GM23338 (cell line): ENCODE data around the gene OR5B21. TPM values are rescaled to one million over a fixed set of nuclear protein-coding genes. Genes with fewer than 3 reads are reported as not detected.

Experiments
- ATAC-seq: fragments of 200-7000 bp; cut with Tn5 transposase; 3 replicates; pipeline ENCODE4 v1.9.1; 2020
- DNase-seq: peaks from one replicate; pipeline ENCODE4 v3.0.0-alpha.2; 2015; ENCODE audit warnings: low spot score
- H2AFZ ChIP-seq: fragments of 200-600 bp; sonication (generic); 2 replicates; pipeline ENCODE4 v1.8.0; 2016; ENCODE audit warnings: antibody characterized with exemption, mild to moderate bottlenecking, moderate library complexity
- H3F3A ChIP-seq: fragments of 200-600 bp; sonication (generic); replicated peaks from 2 replicates; pipeline ENCODE4 v1.8.0; 2017; ENCODE audit warnings: antibody characterized with exemption, mixed run types, low read depth
- H3K27ac ChIP-seq: fragments of 200-600 bp; sonication (generic); 2 replicates; pipeline ENCODE4 v1.6.1; 2016; ENCODE audit warnings: low read depth
- H3K27me3 ChIP-seq: fragments of 200-600 bp; sonication (generic); 2 replicates; pipeline ENCODE4 v1.8.0; 2016; ENCODE audit warnings: mild to moderate bottlenecking, mixed run types, moderate library complexity; ENCODE audit not compliant: insufficient read depth
- H3K36me3 ChIP-seq: fragments of 200-600 bp; sonication (generic); 2 replicates; pipeline ENCODE4 v1.8.0; 2016; ENCODE audit warnings: mild to moderate bottlenecking; ENCODE audit not compliant: insufficient read depth
- H3K4me1 ChIP-seq: fragments of 200-600 bp; sonication (generic); 2 replicates; pipeline ENCODE4 v1.8.0; 2016; ENCODE audit warnings: mild to moderate bottlenecking, moderate library complexity; ENCODE audit not compliant: insufficient read depth
- H3K4me2 ChIP-seq: fragments of 200-600 bp; sonication (generic); 2 replicates; pipeline ENCODE4 v1.7.1; 2017; ENCODE audit warnings: mixed run types
- H3K4me3 ChIP-seq: fragments of 200-600 bp; sonication (generic); 2 replicates; pipeline ENCODE4 v1.6.1; 2016; ENCODE audit warnings: mixed run types
- H3K79me2 ChIP-seq: fragments of 200-600 bp; sonication (generic); replicated peaks from 2 replicates; pipeline ENCODE4 v1.8.0; 2017; ENCODE audit warnings: mild to moderate bottlenecking; ENCODE audit not compliant: insufficient read depth
- H3K9me2 ChIP-seq: fragments of 200-600 bp; sonication (generic); 2 replicates; pipeline ENCODE4 v1.8.0; 2017; ENCODE audit not compliant: insufficient read depth
- H4K20me1 ChIP-seq: fragments of 200-600 bp; sonication (generic); replicated peaks from 2 replicates; pipeline ENCODE4 v1.8.0; 2017; ENCODE audit warnings: mild to moderate bottlenecking; ENCODE audit not compliant: insufficient read depth
- H3K27ac Mint-ChIP-seq: 2 replicates; pipeline ENCODE4 v1.8.0; 2020; ENCODE audit warnings: inconsistent platforms, mild to moderate bottlenecking, moderate library complexity, mixed read lengths
- H3K27me3 Mint-ChIP-seq: 3 replicates; pipeline ENCODE4 v1.8.0; 2022; ENCODE audit warnings: low read depth, mild to moderate bottlenecking, moderate library complexity, mixed read lengths, inconsistent platforms; ENCODE audit not compliant: insufficient read depth, poor library complexity
- H3K36me3 Mint-ChIP-seq: 3 replicates; pipeline ENCODE4 v1.8.0; 2021; ENCODE audit warnings: low read depth, mild to moderate bottlenecking, inconsistent platforms, moderate library complexity, mixed read lengths
- H3K4me1 Mint-ChIP-seq: 3 replicates; pipeline ENCODE4 v1.8.0; 2020; ENCODE audit warnings: mild to moderate bottlenecking, inconsistent platforms, mixed read lengths
- H3K4me3 Mint-ChIP-seq: 3 replicates; pipeline ENCODE4 v1.8.0; 2021; ENCODE audit warnings: moderate library complexity, mild to moderate bottlenecking, inconsistent platforms, mixed read lengths
- H3K9me3 Mint-ChIP-seq: 3 replicates; pipeline ENCODE4 v1.8.0; 2020; ENCODE audit warnings: moderate library complexity, mild to moderate bottlenecking, inconsistent platforms, mixed read lengths
- CREB1 ChIP-seq: fragments of 250-450 bp; sonication (Bioruptor Pico); IDR thresholded peaks from 2 replicates; pipeline ENCODE4 v1.5.0; 2020; ENCODE audit warnings: low read depth, mild to moderate bottlenecking, moderate library complexity
- CTCF ChIP-seq, 2 experiments: fragments of 200-600 bp in 1 of 2; sonication (generic) in 1 of 2; conservative IDR thresholded peaks; 2 replicates each; pipeline versions ENCODE4 v1.5.1 to v1.6.1; 2016 to 2017; ENCODE audit warnings: antibody characterized with exemption in 2 of 2, low read depth in 2 of 2, mild to moderate bottlenecking in 2 of 2, moderate library complexity in 1 of 2
- ETS1 ChIP-seq: IDR thresholded peaks from 2 replicates; pipeline ENCODE4 v1.6.1; 2016; ENCODE audit warnings: antibody characterized with exemption
- EZH2 ChIP-seq: fragments of 200-600 bp; sonication (generic); IDR thresholded peaks from one replicate; pipeline ENCODE4 v1.8.0; 2017; ENCODE audit warnings: antibody characterized with exemption, mild to moderate bottlenecking, low read depth; ENCODE audit not compliant: unreplicated experiment
- EZH2phosphoT487 ChIP-seq: fragments of 200-600 bp; sonication (generic); IDR thresholded peaks from one replicate; pipeline ENCODE4 v1.8.1; 2018; ENCODE audit warnings: antibody characterized with exemption; ENCODE audit not compliant: unreplicated experiment
- JUNB ChIP-seq: IDR thresholded peaks from one replicate; pipeline ENCODE4 v1.6.1; 2016; ENCODE audit warnings: antibody characterized with exemption; ENCODE audit not compliant: unreplicated experiment
- NANOG ChIP-seq: IDR thresholded peaks from 2 replicates; pipeline ENCODE4 v1.6.1; 2016; ENCODE audit warnings: antibody characterized with exemption, borderline replicate concordance
- POLR2AphosphoS5 ChIP-seq: IDR thresholded peaks from 2 replicates; pipeline ENCODE4 v1.6.1; 2016; ENCODE audit warnings: antibody characterized with exemption, low read depth
- REST ChIP-seq: IDR thresholded peaks from one replicate; pipeline ENCODE4 v1.6.1; 2018; ENCODE audit warnings: antibody characterized with exemption; ENCODE audit not compliant: unreplicated experiment
- STAT1 ChIP-seq: IDR thresholded peaks from one replicate; pipeline ENCODE4 v1.6.1; 2016; ENCODE audit warnings: antibody characterized with exemption; ENCODE audit not compliant: unreplicated experiment
- ZNF114 ChIP-seq: fragments of 250-450 bp; sonication (Bioruptor Pico); IDR thresholded peaks from 2 replicates; pipeline ENCODE4 v1.5.0; 2020; ENCODE audit warnings: mild to moderate bottlenecking, moderate library complexity
- ZNF331 ChIP-seq: fragments of 250-450 bp; sonication (Bioruptor Pico); IDR thresholded peaks from 2 replicates; pipeline ENCODE4 v1.5.0; 2020; ENCODE audit warnings: low read depth, mild to moderate bottlenecking, moderate library complexity
- polyA plus RNA-seq: library from polyadenylated mRNA; unstranded; fragments of >200 nt; fragmentation: Nextera tagmentation; extraction: Ambion mirVana; gene quantifications from 2 replicates; pipeline ENCODE4 v1.2.1, GENCODE V29; 2016
- total RNA-seq: library from RNA; depleted of rRNA; stranded (reverse); fragments of >200 nt; shearing (Covaris generic); gene quantifications from 2 replicates; pipeline ENCODE4 v1.2.3, GENCODE V29; 2014
- TF ChIP-seq, protein P1 (sequence below): fragments of 250-450 bp; sonication (Bioruptor Pico); IDR thresholded peaks from 2 replicates; pipeline ENCODE4 v1.5.0; 2020; ENCODE audit warnings: mild to moderate bottlenecking, moderate library complexity

The OR5B21 gene
- total and polyA plus RNA-seq, 2 experiments from 2014 or later: not detected

DNA sequence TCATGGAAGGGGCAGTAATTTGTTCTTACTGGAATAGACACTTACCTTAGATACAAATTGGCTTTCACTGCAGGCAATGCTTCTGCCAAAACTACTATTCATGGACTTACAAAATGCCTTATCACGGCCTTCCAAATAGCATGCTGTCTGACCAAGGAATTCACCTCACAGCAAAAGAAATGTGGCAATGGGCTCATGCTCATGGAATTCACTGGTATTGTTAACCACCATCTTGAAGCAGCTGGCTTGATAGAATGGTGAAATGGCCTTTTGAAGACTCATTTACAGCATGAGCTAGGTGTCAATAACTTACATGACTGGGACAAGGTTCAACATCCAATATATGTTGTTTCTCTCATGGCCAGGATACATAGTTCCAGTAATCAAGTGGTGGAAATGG lies 21.9 kb downstream of the OR5B21 start:
- ATAC-seq: no peak
- H3K4me2 ChIP-seq: no peak overlapping the region
- H3K4me3 Mint-ChIP-seq: no peak overlapping the region
- no peaks in the 10 kb centered on the region; the same call in 1 of the 2 replicates for H3K4me1 ChIP-seq
- TF ChIP-seq ZNF331 (CRISPR knock-in tag) (no peak), REST (no peak), JUNB (no peak), POLR2AphosphoS5 (no peak), ETS1 (no peak), ZNF114 (CRISPR knock-in tag) (no peak), STAT1 (no peak), CREB1 (CRISPR knock-in tag) (no peak), EZH2phosphoT487 (no peak), EZH2 (no peak), CTCF (conservative IDR thresholded peaks at IDR 0.05; ENCODE audit: low read depth in 2 of 2) (no peak), NANOG (no peak)
- TF ChIP-seq, protein P1, sequence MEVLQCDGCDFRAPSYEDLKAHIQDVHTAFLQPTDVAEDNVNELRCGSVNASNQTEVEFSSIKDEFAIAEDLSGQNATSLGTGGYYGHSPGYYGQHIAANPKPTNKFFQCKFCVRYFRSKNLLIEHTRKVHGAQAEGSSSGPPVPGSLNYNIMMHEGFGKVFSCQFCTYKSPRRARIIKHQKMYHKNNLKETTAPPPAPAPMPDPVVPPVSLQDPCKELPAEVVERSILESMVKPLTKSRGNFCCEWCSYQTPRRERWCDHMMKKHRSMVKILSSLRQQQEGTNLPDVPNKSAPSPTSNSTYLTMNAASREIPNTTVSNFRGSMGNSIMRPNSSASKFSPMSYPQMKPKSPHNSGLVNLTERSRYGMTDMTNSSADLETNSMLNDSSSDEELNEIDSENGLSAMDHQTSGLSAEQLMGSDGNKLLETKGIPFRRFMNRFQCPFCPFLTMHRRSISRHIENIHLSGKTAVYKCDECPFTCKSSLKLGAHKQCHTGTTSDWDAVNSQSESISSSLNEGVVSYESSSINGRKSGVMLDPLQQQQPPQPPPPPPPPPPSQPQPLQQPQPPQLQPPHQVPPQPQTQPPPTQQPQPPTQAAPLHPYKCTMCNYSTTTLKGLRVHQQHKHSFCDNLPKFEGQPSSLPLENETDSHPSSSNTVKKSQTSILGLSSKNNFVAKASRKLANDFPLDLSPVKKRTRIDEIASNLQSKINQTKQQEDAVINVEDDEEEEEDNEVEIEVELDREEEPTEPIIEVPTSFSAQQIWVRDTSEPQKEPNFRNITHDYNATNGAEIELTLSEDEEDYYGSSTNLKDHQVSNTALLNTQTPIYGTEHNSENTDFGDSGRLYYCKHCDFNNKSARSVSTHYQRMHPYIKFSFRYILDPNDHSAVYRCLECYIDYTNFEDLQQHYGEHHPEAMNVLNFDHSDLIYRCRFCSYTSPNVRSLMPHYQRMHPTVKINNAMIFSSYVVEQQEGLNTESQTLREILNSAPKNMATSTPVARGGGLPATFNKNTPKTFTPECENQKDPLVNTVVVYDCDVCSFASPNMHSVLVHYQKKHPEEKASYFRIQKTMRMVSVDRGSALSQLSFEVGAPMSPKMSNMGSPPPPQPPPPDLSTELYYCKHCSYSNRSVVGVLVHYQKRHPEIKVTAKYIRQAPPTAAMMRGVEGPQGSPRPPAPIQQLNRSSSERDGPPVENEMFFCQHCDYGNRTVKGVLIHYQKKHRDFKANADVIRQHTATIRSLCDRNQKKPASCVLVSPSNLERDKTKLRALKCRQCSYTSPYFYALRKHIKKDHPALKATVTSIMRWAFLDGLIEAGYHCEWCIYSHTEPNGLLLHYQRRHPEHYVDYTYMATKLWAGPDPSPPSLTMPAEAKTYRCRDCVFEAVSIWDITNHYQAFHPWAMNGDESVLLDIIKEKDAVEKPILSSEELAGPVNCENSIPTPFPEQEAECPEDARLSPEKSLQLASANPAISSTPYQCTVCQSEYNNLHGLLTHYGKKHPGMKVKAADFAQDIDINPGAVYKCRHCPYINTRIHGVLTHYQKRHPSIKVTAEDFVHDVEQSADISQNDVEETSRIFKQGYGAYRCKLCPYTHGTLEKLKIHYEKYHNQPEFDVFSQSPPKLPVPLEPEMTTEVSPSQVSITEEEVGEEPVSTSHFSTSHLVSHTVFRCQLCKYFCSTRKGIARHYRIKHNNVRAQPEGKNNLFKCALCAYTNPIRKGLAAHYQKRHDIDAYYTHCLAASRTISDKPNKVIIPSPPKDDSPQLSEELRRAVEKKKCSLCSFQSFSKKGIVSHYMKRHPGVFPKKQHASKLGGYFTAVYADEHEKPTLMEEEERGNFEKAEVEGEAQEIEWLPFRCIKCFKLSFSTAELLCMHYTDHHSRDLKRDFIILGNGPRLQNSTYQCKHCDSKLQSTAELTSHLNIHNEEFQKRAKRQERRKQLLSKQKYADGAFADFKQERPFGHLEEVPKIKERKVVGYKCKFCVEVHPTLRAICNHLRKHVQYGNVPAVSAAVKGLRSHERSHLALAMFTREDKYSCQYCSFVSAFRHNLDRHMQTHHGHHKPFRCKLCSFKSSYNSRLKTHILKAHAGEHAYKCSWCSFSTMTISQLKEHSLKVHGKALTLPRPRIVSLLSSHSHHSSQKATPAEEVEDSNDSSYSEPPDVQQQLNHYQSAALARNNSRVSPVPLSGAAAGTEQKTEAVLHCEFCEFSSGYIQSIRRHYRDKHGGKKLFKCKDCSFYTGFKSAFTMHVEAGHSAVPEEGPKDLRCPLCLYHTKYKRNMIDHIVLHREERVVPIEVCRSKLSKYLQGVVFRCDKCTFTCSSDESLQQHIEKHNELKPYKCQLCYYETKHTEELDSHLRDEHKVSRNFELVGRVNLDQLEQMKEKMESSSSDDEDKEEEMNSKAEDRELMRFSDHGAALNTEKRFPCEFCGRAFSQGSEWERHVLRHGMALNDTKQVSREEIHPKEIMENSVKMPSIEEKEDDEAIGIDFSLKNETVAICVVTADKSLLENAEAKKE: no peak
- no peaks in the 10 kb centered on the region for H3F3A ChIP-seq
- no peaks in the 10 kb centered on the region for H3K27me3 ChIP-seq
- H3K9me3 Mint-ChIP-seq: no peaks in the 10 kb centered on the region
- H4K20me1 ChIP-seq: no peaks in the 10 kb centered on the region
- H3K27me3 Mint-ChIP-seq: no peaks in the 10 kb centered on the region
- no peaks in the 10 kb centered on the region for H3K36me3 Mint-ChIP-seq
- peaks cover 17% of the 10 kb centered on the region for H3K9me2 ChIP-seq
- no peak overlapping the region for H3K27ac ChIP-seq
- H3K27ac Mint-ChIP-seq: no peak overlapping the region
- peaks cover 5% of the 10 kb centered on the region for H3K4me1 Mint-ChIP-seq
- no peak for DNase-seq
- H2AFZ ChIP-seq: no peak overlapping the region
- H3K79me2 ChIP-seq: no peaks in the 10 kb centered on the region
- H3K4me3 ChIP-seq: no peak overlapping the region
- H3K36me3 ChIP-seq: no peaks in the 10 kb centered on the region
